A673 (cell line): ENCODE data around the gene CLPSL2.

Source experiments
- CTCF ChIP-seq: fragments of 300-800, 200-600 bp; sonication (generic); conservative IDR thresholded peaks from 2 replicates; pipeline ENCODE4 v1.5.1; 2017; ENCODE audit warnings: low read depth, mild to moderate bottlenecking, antibody characterized with exemption, low read length, moderate library complexity, mixed read lengths
- EZH2 ChIP-seq: fragments of 200-600 bp; sonication (generic); IDR thresholded peaks from 2 replicates; pipeline ENCODE4 v1.6.1; 2017; ENCODE audit warnings: borderline replicate concordance, low read depth, mild to moderate bottlenecking, mixed read lengths, antibody characterized with exemption, low read length; ENCODE audit not compliant: poor library complexity, severe bottlenecking

GRCh38 chr6:35810971-35811698 lies 34.7 kb downstream of the CLPSL2 start:
- TF ChIP-seq CTCF (no peak), EZH2 (no peak)
